Esophagus muscularis mucosa (tissue), 3 donors: ENCODE measurements around the gene IRF4.

ENCODE experiments used
- CTCF ChIP-seq, 3 experiments: fragments of 200-600 bp in 2 of 3; fragments of 450-650 bp in 1 of 3; sonication (generic) in 2 of 3; IDR thresholded peaks; one replicate each; pipeline ENCODE4 v1.5.1; 2017 to 2019; ENCODE audit warnings: antibody characterized with exemption in 3 of 3, mild to moderate bottlenecking in 2 of 3, moderate library complexity in 1 of 3
- POLR2A ChIP-seq: fragments of 450-650 bp; IDR thresholded peaks from one replicate; pipeline ENCODE4 v1.6.1; 2017; ENCODE audit warnings: antibody characterized with exemption, moderate library complexity, mild to moderate bottlenecking, low read depth
- POLR2AphosphoS5 ChIP-seq, 2 donors: sonication (generic); formaldehyde crosslinking; IDR thresholded peaks; one replicate each; pipeline ENCODE4 v1.6.1; 2017; ENCODE audit warnings: antibody characterized with exemption in 2 of 2

- TF ChIP-seq CTCF (IDR thresholded peaks at IDR 0.05) (no peak), POLR2AphosphoS5 (IDR thresholded peaks at IDR 0.05) (no peak), POLR2A (no peak)
Observed at GRCh38 chr6:411402-412145, 20.0 kb downstream of the IRF4 start.
